Hepatocyte (in vitro differentiated cells): Measurements from ENCODE around the gene C12orf75. TPM values are rescaled to one million over a fixed set of nuclear protein-coding genes. Genes with fewer than 3 reads are reported as not detected.

Source experiments
- DNase-seq: peaks from one replicate; pipeline ENCODE4 v3.0.0-alpha.2; 2016; ENCODE audit warnings: low spot score
- H2AFZ ChIP-seq: fragments of 200-600 bp; sonication (generic); 2 replicates; pipeline ENCODE4 v1.6.0; 2016; ENCODE audit warnings: antibody characterized with exemption, mild to moderate bottlenecking
- H3K27ac ChIP-seq: fragments of 200-600 bp; sonication (generic); 2 replicates; pipeline ENCODE4 v1.5.1; 2016; ENCODE audit warnings: mild to moderate bottlenecking
- H3K27me3 ChIP-seq: fragments of 200-600 bp; sonication (generic); 2 replicates; pipeline ENCODE4 v1.6.1; 2016
- H3K36me3 ChIP-seq: fragments of 200-600 bp; sonication (generic); replicated peaks from 2 replicates; pipeline ENCODE4 v1.5.1; 2016; ENCODE audit warnings: low read depth; ENCODE audit not compliant: insufficient read depth
- H3K4me1 ChIP-seq: fragments of 200-600 bp; sonication (generic); 2 replicates; pipeline ENCODE4 v1.5.1; 2016; ENCODE audit warnings: mild to moderate bottlenecking, moderate library complexity; ENCODE audit not compliant: insufficient read depth
- H3K4me2 ChIP-seq: fragments of 200-600 bp; sonication (generic); 2 replicates; pipeline ENCODE4 v1.6.0; 2016
- H3K4me3 ChIP-seq: fragments of 200-600 bp; sonication (generic); 2 replicates; pipeline ENCODE4 v1.5.1; 2016; ENCODE audit warnings: mild to moderate bottlenecking
- H3K79me2 ChIP-seq: fragments of 200-600 bp; sonication (generic); 2 replicates; pipeline ENCODE4 v1.6.0; 2017; ENCODE audit warnings: mild to moderate bottlenecking
- H3K9me2 ChIP-seq: fragments of 200-600 bp; sonication (generic); replicated peaks from 2 replicates; pipeline ENCODE4 v1.6.0; 2017; ENCODE audit warnings: mild to moderate bottlenecking; ENCODE audit not compliant: insufficient read depth
- H3K9me3 ChIP-seq: fragments of 200-600 bp; sonication (generic); 2 replicates; pipeline ENCODE4 v1.5.1; 2016; ENCODE audit warnings: low read depth, mild to moderate bottlenecking
- H4K20me1 ChIP-seq: fragments of 200-600 bp; sonication (generic); 2 replicates; pipeline ENCODE4 v1.6.0; 2016; ENCODE audit warnings: mild to moderate bottlenecking; ENCODE audit not compliant: insufficient read depth, poor library complexity, severe bottlenecking
- CTCF ChIP-seq: fragments of 200-600 bp; sonication (generic); IDR thresholded peaks from 2 replicates; pipeline ENCODE4 v1.5.1; 2016; ENCODE audit warnings: antibody characterized with exemption, mild to moderate bottlenecking; ENCODE audit not compliant: poor library complexity
- EZH2 ChIP-seq: fragments of 200-600 bp; sonication (generic); IDR thresholded peaks from 2 replicates; pipeline ENCODE4 v1.6.1; 2016; ENCODE audit warnings: antibody characterized with exemption, mild to moderate bottlenecking, borderline replicate concordance
- EZH2phosphoT487 ChIP-seq: fragments of 200-600 bp; sonication (generic); IDR thresholded peaks from one replicate; pipeline ENCODE4 v1.6.1; 2018; ENCODE audit warnings: antibody characterized with exemption, mild to moderate bottlenecking, low read depth, moderate library complexity; ENCODE audit not compliant: unreplicated experiment, severe bottlenecking
- WGBS: methylation state at CpG from one replicate; pipeline ENCODE4 v1.1.6; 2016; ENCODE audit warnings: low lambda C conversion rate; ENCODE audit errors: missing lambda C conversion rate; 5-methylcytosine and 5-hydroxymethylcytosine counted together
- polyA plus RNA-seq: library from polyadenylated mRNA; unstranded; fragments of >200 nt; fragmentation: Nextera tagmentation; extraction: Ambion mirVana; gene quantifications from 2 replicates; pipeline ENCODE4 v1.2.1, GENCODE V29; 2016
- total RNA-seq: library from RNA; depleted of rRNA; stranded (reverse); fragments of >200 nt; gene quantifications from 2 replicates; pipeline ENCODE4 v1.2.3, GENCODE V29; 2014

Gene C12orf75
- total and polyA plus RNA-seq, 2 experiments from 2014 or later = 80.9 to 103 TPM

DNA sequence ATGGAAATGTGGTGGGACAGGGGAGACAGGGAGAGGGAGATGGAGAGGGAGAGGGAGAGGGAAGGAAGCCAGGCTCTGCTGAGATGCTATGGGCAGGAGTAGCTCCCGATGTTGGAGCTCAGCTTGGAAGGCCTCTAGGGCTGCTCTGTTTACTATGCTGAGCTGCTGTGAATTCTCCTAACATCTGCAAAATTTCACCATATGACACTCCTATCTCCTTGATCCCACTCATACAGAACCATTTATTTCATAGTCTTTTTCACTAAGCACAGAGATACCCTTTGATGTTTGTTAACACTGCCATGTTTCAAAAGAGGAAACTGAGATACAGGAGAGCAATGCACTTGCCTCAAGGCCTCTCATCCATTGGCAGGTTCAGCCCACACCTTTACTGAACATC, 60.7 kb downstream of the C12orf75 start:
- H3K4me3 ChIP-seq = no peak overlapping the region
- no peaks in the 10 kb centered on the region for H3K9me3 ChIP-seq
- H3K27me3 ChIP-seq = no peaks in the 10 kb centered on the region
- DNase-seq = no peak
- H3K27ac ChIP-seq = no peak overlapping the region
- WGBS = 56% methylated on average over 1 of the region's 1 CpG
- no peaks in the 10 kb centered on the region for H3K9me2 ChIP-seq
- no peak overlapping the region for H2AFZ ChIP-seq
- no peaks in the 10 kb centered on the region for H3K4me1 ChIP-seq
- no peak overlapping the region for H3K4me2 ChIP-seq
- H3K79me2 ChIP-seq = no peaks in the 10 kb centered on the region
- H3K36me3 ChIP-seq = no peaks in the 10 kb centered on the region
- no peak for TF ChIP-seq CTCF
- H4K20me1 ChIP-seq = no peaks in the 10 kb centered on the region

GRCh38 chr12:105393587-105393986, 63.1 kb downstream of the C12orf75 start:
- TF ChIP-seq EZH2phosphoT487 (no peak), CTCF (no peak), EZH2 (no peak)
- H3K27me3 ChIP-seq = no peaks in the 10 kb centered on the region
- H3K4me2 ChIP-seq = no peak overlapping the region
- H3K4me3 ChIP-seq = no peak overlapping the region
- no peak overlapping the region for H2AFZ ChIP-seq
- H3K79me2 ChIP-seq = no peaks in the 10 kb centered on the region
- no peak overlapping the region for H3K27ac ChIP-seq
- 52% methylated on average over 4 of the region's 4 CpGs for WGBS
- no peaks in the 10 kb centered on the region for H4K20me1 ChIP-seq
- no peaks in the 10 kb centered on the region for H3K4me1 ChIP-seq
- no peaks in the 10 kb centered on the region for H3K36me3 ChIP-seq
- no peaks in the 10 kb centered on the region for H3K9me3 ChIP-seq
- H3K9me2 ChIP-seq = no peaks in the 10 kb centered on the region
- DNase-seq = no peak

DNA sequence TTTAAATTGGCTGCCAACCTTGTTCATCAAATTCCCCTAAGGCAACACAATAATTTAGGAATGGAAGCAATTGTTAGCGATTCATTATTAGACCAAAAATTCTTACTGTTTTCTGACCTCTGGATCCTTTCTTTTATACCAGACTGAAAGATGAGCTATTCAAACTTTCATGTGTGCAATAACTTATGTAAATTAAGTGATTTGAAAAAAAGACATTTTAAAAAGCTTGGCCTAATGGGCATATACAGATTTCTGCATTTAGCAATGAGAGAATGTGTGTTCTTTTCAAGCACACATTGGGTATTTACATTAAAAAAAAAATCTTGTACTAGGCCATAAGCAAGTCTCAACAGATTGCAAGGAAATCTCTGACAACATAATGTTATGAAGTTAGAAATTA, 65.5 kb downstream of the C12orf75 start:
- TF ChIP-seq EZH2phosphoT487 (no peak), EZH2 (no peak), CTCF (no peak)
- Histone ChIP-seq H4K20me1 (no peaks in the 10 kb centered on the region), H3K4me2 (no peak overlapping the region), H3K4me3 (no peak overlapping the region), H3K36me3 (no peaks in the 10 kb centered on the region), H3K27ac (no peak overlapping the region), H3K4me1 (peaks cover 4% of the 10 kb centered on the region), H3K9me2 (no peaks in the 10 kb centered on the region), H2AFZ (no peak overlapping the region), H3K79me2 (no peaks in the 10 kb centered on the region), H3K9me3 (no peaks in the 10 kb centered on the region), H3K27me3 (no peaks in the 10 kb centered on the region)
- 87% methylated on average over 1 of the region's 1 CpG for WGBS
- no peak for DNase-seq

- TF ChIP-seq CTCF (no peak), EZH2phosphoT487 (no peak), EZH2 (no peak)
- 87% methylated on average over 2 of the region's 2 CpGs for WGBS
Measured at GRCh38 chr12:105396983-105397382, 66.5 kb downstream of the C12orf75 start.

More at GRCh38 chr12:105396983-105397382, 66.5 kb downstream of the C12orf75 start:
- Histone ChIP-seq H3K9me3 (no peaks in the 10 kb centered on the region), H3K27me3 (no peaks in the 10 kb centered on the region), H4K20me1 (no peaks in the 10 kb centered on the region), H3K9me2 (no peaks in the 10 kb centered on the region), H3K4me3 (no peak overlapping the region), H3K79me2 (no peaks in the 10 kb centered on the region), H2AFZ (no peak overlapping the region), H3K4me2 (no peak overlapping the region), H3K36me3 (no peaks in the 10 kb centered on the region), H3K4me1 (peaks cover 5% of the 10 kb centered on the region), H3K27ac (no peak overlapping the region)
- DNase-seq = no peak
